Breast epithelium (tissue), 3 donors: Measurements from ENCODE around the gene RPL37A.

Experiments
- POLR2A ChIP-seq: fragments of 450-650 bp; IDR thresholded peaks from one replicate; pipeline ENCODE4 v1.6.1; 2016; ENCODE audit warnings: antibody characterized with exemption, mild to moderate bottlenecking, moderate library complexity
- POLR2AphosphoS5 ChIP-seq, 3 donors: sonication (generic); formaldehyde crosslinking; IDR thresholded peaks; one replicate each; pipeline ENCODE4 v1.6.1; 2017; ENCODE audit warnings: antibody characterized with exemption in 3 of 3
- TF ChIP-seq, protein P1 (sequence below), 3 donors: fragments of 450-650 bp; IDR thresholded peaks; one replicate each; pipeline ENCODE4 v1.5.1; 2016 to 2017; ENCODE audit warnings: antibody characterized with exemption in 3 of 3, mild to moderate bottlenecking in 3 of 3, moderate library complexity in 3 of 3

DNA sequence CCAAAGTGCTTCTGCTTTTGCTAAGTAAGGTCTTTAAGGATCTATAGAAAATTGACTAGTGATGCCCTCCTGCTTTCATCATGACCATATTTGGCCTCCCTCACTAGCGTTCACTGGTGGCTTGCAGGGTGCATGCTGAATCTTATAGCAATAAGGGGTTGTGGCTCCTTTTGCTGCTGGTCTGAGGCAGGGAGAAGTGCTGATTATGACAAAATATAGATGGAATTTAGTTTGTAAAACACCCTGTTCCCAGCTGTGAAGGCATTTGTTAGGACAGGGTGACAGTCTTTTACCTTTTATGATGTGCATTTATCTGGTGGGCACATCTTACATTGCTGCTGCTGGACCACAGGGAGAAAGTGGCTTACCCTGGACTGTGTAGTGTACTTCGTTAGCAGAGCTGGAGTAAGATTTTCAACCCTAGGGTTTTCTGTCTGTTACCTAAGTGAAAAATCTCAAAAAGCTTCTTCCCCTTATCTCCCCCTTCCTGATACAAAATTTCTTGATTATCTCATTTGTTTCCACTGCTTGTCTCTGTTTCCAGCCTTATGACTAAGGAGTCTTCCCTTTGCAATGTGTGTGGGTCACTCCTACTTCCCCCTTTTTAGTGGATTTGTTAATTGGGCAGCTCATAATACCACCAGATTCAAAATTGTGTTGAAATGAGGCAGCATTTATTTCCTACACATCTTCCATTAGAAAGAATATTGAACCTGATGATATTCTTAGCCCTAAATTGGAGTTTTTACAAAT lies 21.2 kb upstream of the RPL37A start:
- TF ChIP-seq, protein P1, sequence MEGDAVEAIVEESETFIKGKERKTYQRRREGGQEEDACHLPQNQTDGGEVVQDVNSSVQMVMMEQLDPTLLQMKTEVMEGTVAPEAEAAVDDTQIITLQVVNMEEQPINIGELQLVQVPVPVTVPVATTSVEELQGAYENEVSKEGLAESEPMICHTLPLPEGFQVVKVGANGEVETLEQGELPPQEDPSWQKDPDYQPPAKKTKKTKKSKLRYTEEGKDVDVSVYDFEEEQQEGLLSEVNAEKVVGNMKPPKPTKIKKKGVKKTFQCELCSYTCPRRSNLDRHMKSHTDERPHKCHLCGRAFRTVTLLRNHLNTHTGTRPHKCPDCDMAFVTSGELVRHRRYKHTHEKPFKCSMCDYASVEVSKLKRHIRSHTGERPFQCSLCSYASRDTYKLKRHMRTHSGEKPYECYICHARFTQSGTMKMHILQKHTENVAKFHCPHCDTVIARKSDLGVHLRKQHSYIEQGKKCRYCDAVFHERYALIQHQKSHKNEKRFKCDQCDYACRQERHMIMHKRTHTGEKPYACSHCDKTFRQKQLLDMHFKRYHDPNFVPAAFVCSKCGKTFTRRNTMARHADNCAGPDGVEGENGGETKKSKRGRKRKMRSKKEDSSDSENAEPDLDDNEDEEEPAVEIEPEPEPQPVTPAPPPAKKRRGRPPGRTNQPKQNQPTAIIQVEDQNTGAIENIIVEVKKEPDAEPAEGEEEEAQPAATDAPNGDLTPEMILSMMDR (IDR thresholded peaks at IDR 0.05) = no peak
- TF ChIP-seq POLR2A = no peak
- TF ChIP-seq POLR2AphosphoS5 (IDR thresholded peaks at IDR 0.05) = no peak
